Measurements from ENCODE around the gene TMCC1.
A peak's percentile ranks its signal among the peaks of the same experiment; 100 is the strongest.

Gene TMCC1

DNA sequence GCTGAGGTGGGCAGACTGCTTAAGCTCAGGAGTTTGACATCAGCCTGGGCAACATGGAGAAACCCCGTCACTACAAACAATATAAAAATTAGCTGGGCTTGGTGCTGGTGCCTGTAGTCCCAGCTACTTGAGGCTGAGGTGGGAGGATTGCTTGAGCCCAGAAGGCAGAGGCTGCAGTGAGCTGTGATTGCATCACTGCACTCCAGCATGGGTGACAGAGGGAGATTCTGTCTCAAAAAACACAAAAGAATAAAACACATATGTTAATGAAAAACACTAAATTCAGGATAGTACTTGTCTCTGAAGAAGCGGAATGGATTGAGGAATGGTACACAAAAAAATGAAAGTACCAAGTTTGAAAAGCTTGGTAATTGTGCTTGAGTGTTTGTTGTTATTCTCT is 159.1 kb downstream of the TMCC1 start:
- no peaks in the 10 kb centered on the region for H3K36me3 ChIP-seq (ENCODE audit: insufficient read depth, low read length)
- no peak overlapping the region for H3K9ac ChIP-seq (ENCODE audit: insufficient read length)
- no peak overlapping the region for H3K4me3 ChIP-seq
- no peak for DNase-seq (ENCODE audit: low read depth, low spot score)
- H3K27ac ChIP-seq: no peak overlapping the region
- no peaks in the 10 kb centered on the region for H3K9me3 ChIP-seq (ENCODE audit: low read depth, low read length)
- TF ChIP-seq POLR2AphosphoS5 (IDR thresholded peaks at IDR 0.05; ENCODE audit: borderline replicate concordance, low read depth, low read length) (no peak), FOXP2 (optimal IDR thresholded peaks at IDR 0.05; ENCODE audit: control extremely low read depth, extremely low read length, insufficient read depth) (no peak), EZH2 (IDR thresholded peaks at IDR 0.05) (no peak)

GRCh38 chr3:129732200-129732876 is 161.2 kb downstream of the TMCC1 start:
- no peak for TF ChIP-seq POLR2AphosphoS5 (IDR thresholded peaks at IDR 0.05; ENCODE audit: borderline replicate concordance, low read depth, low read length)
- no peak for TF ChIP-seq EZH2 (IDR thresholded peaks at IDR 0.05)
- TF ChIP-seq FOXP2 (optimal IDR thresholded peaks at IDR 0.05; ENCODE audit: control extremely low read depth, extremely low read length, insufficient read depth): no peak
- Histone ChIP-seq H3K9me3 (ENCODE audit: low read depth, low read length) (no peaks in the 10 kb centered on the region), H3K36me3 (ENCODE audit: insufficient read depth, low read length) (no peaks in the 10 kb centered on the region), H3K4me3 (no peak overlapping the region), H3K27ac (no peak overlapping the region), H3K9ac (ENCODE audit: insufficient read length) (no peak overlapping the region)
- DNase-seq (ENCODE audit: low read depth, low spot score): no peak

DNA sequence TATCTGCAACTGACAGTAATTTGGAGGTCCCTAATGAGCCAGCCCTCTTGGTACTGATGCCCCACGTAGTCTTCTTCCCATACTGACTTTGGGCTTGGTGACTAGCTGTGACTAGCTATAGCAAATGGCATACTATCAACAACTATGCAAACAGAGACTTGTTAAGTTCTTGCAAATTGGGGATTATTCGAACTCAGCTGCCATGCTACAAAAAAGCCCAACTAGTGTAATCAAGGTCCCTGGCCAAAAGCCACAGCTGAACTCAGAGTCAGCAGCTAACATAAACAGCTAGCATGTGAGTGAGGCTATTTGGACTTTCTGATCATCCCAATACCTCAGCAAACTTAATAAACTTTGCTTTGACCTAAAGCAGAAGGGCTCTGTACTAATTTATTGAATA is 165.8 kb downstream of the TMCC1 start:
- TF ChIP-seq POLR2AphosphoS5 (IDR thresholded peaks at IDR 0.05; ENCODE audit: borderline replicate concordance, low read depth, low read length): no peak
- TF ChIP-seq FOXP2 (optimal IDR thresholded peaks at IDR 0.05; ENCODE audit: control extremely low read depth, extremely low read length, insufficient read depth): no peak
- TF ChIP-seq EZH2 (IDR thresholded peaks at IDR 0.05): no peak

DNA sequence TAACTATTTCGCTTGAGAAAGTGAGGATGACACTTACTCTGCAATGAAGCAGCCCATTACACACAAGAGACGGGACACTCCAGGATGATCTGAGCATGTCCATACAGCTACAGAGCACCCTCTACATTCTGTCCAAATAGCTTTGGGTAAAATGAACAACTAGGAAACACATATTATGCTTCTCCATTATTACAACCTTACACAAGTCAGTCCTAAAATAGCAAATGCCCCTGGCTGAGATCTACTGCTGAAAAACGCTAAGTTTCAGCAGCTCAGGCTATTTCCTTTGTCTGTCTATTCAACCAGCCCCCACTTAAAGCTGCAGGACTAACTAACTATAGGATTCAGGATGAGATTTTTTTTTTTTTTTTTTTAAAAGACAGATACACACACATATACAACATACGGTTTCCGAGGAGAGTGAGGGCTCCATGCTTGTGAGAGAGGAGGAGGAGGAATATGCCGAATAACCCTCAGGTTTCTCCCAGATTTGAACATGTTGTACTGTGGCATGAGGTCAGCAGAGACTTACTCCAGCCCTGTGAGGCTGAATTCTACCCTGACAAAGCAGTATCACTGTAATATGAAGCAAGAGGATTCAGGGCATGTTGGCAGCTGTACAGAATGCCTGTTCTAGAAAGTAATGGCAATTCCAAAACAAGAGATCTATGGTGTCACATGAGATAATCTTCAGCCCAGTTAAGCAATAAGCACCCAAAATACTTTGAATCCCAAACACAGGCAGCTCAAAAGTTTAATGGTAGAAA is 169.8 kb downstream of the TMCC1 start:
- H3K27ac ChIP-seq: peak overlapping the region; percentile 58
- peak overlapping the region; percentile 24 for H3K9ac ChIP-seq (ENCODE audit: insufficient read length)
- H3K4me3 ChIP-seq: peak overlapping the region; percentile 24
- no peak for DNase-seq (ENCODE audit: low read depth, low spot score)
- TF ChIP-seq FOXP2 (optimal IDR thresholded peaks at IDR 0.05; ENCODE audit: control extremely low read depth, extremely low read length, insufficient read depth): no peak
- TF ChIP-seq POLR2AphosphoS5 (IDR thresholded peaks at IDR 0.05; ENCODE audit: borderline replicate concordance, low read depth, low read length): no peak
- no peak for TF ChIP-seq EZH2 (IDR thresholded peaks at IDR 0.05)
- H3K36me3 ChIP-seq (ENCODE audit: insufficient read depth, low read length): no peaks in the 10 kb centered on the region
- no peaks in the 10 kb centered on the region for H3K9me3 ChIP-seq (ENCODE audit: low read depth, low read length)

More for the DNA sequence above, 165.8 kb downstream of the TMCC1 start:
- no peak overlapping the region for H3K9ac ChIP-seq (ENCODE audit: insufficient read length)
- no peaks in the 10 kb centered on the region for H3K36me3 ChIP-seq (ENCODE audit: insufficient read depth, low read length)
- no peak overlapping the region for H3K4me3 ChIP-seq
- no peak overlapping the region for H3K27ac ChIP-seq
- H3K9me3 ChIP-seq (ENCODE audit: low read depth, low read length): no peaks in the 10 kb centered on the region
- no peak for DNase-seq (ENCODE audit: low read depth, low spot score)

DNA sequence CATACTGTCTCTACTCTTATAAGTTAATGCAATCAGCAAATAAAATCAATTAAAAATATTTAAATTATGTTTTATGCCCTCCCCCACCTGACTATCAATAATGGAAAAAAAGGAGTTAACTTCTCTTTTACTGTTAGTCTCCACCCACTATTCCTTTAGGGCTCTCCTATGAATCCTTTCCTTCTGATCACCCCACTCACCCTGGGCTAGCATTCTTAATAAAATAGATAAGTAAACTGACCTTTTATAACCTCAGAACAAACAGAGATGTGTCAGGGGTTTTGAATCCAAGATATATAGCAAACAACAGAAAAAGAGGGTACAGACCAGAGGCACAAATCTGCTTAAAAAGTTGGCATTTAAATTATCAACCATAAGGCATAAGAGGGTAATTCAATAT is 171.0 kb downstream of the TMCC1 start:
- TF ChIP-seq FOXP2 (optimal IDR thresholded peaks at IDR 0.05; ENCODE audit: control extremely low read depth, extremely low read length, insufficient read depth) (no peak), POLR2AphosphoS5 (IDR thresholded peaks at IDR 0.05; ENCODE audit: borderline replicate concordance, low read depth, low read length) (no peak), EZH2 (IDR thresholded peaks at IDR 0.05) (no peak)
- DNase-seq (ENCODE audit: low read depth, low spot score): no peak

GRCh38 chr3:129718201-129718600 is 175.3 kb downstream of the TMCC1 start:
- Histone ChIP-seq H3K9ac (ENCODE audit: insufficient read length) (no peak overlapping the region), H3K4me3 (no peak overlapping the region), H3K9me3 (ENCODE audit: low read depth, low read length) (no peaks in the 10 kb centered on the region), H3K27ac (no peak overlapping the region), H3K36me3 (ENCODE audit: insufficient read depth, low read length) (no peaks in the 10 kb centered on the region)
- TF ChIP-seq EZH2 (IDR thresholded peaks at IDR 0.05): no peak
- no peak for TF ChIP-seq POLR2AphosphoS5 (IDR thresholded peaks at IDR 0.05; ENCODE audit: borderline replicate concordance, low read depth, low read length)
- no peak for TF ChIP-seq FOXP2 (optimal IDR thresholded peaks at IDR 0.05; ENCODE audit: control extremely low read depth, extremely low read length, insufficient read depth)
- DNase-seq (ENCODE audit: low read depth, low spot score): no peak

More for the DNA sequence above, 171.0 kb downstream of the TMCC1 start:
- Histone ChIP-seq H3K4me3 (no peak overlapping the region), H3K9me3 (ENCODE audit: low read depth, low read length) (no peaks in the 10 kb centered on the region), H3K9ac (ENCODE audit: insufficient read length) (no peak overlapping the region), H3K27ac (no peak overlapping the region), H3K36me3 (ENCODE audit: insufficient read depth, low read length) (no peaks in the 10 kb centered on the region)

DNA sequence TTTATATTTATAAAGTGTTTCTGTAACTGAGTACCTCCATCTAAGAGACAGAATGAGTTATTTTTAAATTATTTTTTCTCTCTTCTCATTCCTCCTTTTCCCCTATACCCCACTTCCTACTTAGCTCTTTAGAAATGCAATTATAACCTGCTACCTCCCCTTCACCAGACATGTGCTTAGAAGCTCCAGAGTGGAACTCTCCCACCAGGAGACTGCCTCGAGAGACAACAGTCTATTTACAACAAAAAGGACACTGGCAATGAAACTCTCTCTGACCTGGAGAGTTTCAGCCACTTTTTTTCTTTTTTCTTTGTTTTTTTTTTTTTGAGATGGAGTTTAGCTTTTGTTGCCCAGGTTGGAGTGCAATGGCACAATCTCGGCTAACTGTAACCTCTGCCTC is 177.7 kb downstream of the TMCC1 start:
- no peak overlapping the region for H3K4me3 ChIP-seq
- no peak for DNase-seq (ENCODE audit: low read depth, low spot score)
- no peaks in the 10 kb centered on the region for H3K9me3 ChIP-seq (ENCODE audit: low read depth, low read length)
- H3K9ac ChIP-seq (ENCODE audit: insufficient read length): no peak overlapping the region
- no peak overlapping the region for H3K27ac ChIP-seq
- no peak for TF ChIP-seq EZH2 (IDR thresholded peaks at IDR 0.05)
- TF ChIP-seq POLR2AphosphoS5 (IDR thresholded peaks at IDR 0.05; ENCODE audit: borderline replicate concordance, low read depth, low read length): no peak
- no peak for TF ChIP-seq FOXP2 (optimal IDR thresholded peaks at IDR 0.05; ENCODE audit: control extremely low read depth, extremely low read length, insufficient read depth)
- H3K36me3 ChIP-seq (ENCODE audit: insufficient read depth, low read length): no peaks in the 10 kb centered on the region

- no peak for DNase-seq (ENCODE audit: low read depth, low spot score)
- Histone ChIP-seq H3K9me3 (ENCODE audit: low read depth, low read length) (no peaks in the 10 kb centered on the region), H3K27ac (peak overlapping the region; percentile 7; the same call in 1 of the 2 replicates)
These were observed 185.1 kb downstream of the TMCC1 start for GRCh38 chr3:129708328-129708861.

More at GRCh38 chr3:129708328-129708861, 185.1 kb downstream of the TMCC1 start:
- no peak overlapping the region for H3K4me3 ChIP-seq
- peak overlapping the region; percentile 1 for H3K9ac ChIP-seq (ENCODE audit: insufficient read length)
- H3K36me3 ChIP-seq (ENCODE audit: insufficient read depth, low read length): no peaks in the 10 kb centered on the region
- TF ChIP-seq EZH2 (IDR thresholded peaks at IDR 0.05) (no peak), FOXP2 (optimal IDR thresholded peaks at IDR 0.05; ENCODE audit: control extremely low read depth, extremely low read length, insufficient read depth) (no peak), POLR2AphosphoS5 (IDR thresholded peaks at IDR 0.05; ENCODE audit: borderline replicate concordance, low read depth, low read length) (no peak)
